GM19025 (cell line): ENCODE measurements around the gene CELSR1.
A peak's percentile ranks its signal among the peaks of the same experiment; 100 is the strongest.

Source experiments
- ATAC-seq: cut with Tn5 transposase; IDR thresholded peaks from one replicate; pipeline ENCODE4 v1.9.1; 2021; ENCODE audit warnings: mild to moderate bottlenecking, low read depth, moderate library complexity; ENCODE audit not compliant: unreplicated experiment

The CELSR1 gene, protein sequence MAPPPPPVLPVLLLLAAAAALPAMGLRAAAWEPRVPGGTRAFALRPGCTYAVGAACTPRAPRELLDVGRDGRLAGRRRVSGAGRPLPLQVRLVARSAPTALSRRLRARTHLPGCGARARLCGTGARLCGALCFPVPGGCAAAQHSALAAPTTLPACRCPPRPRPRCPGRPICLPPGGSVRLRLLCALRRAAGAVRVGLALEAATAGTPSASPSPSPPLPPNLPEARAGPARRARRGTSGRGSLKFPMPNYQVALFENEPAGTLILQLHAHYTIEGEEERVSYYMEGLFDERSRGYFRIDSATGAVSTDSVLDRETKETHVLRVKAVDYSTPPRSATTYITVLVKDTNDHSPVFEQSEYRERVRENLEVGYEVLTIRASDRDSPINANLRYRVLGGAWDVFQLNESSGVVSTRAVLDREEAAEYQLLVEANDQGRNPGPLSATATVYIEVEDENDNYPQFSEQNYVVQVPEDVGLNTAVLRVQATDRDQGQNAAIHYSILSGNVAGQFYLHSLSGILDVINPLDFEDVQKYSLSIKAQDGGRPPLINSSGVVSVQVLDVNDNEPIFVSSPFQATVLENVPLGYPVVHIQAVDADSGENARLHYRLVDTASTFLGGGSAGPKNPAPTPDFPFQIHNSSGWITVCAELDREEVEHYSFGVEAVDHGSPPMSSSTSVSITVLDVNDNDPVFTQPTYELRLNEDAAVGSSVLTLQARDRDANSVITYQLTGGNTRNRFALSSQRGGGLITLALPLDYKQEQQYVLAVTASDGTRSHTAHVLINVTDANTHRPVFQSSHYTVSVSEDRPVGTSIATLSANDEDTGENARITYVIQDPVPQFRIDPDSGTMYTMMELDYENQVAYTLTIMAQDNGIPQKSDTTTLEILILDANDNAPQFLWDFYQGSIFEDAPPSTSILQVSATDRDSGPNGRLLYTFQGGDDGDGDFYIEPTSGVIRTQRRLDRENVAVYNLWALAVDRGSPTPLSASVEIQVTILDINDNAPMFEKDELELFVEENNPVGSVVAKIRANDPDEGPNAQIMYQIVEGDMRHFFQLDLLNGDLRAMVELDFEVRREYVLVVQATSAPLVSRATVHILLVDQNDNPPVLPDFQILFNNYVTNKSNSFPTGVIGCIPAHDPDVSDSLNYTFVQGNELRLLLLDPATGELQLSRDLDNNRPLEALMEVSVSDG (N-terminal part only)

GRCh38 chr22:46537225-46537945 lies at the start of gene CELSR1:
TSS of gene CELSR1 (minus strand) at chr22:46537620. CDS start at chr22:46537170, 450 bp downstream.
- no peak for ATAC-seq

- ATAC-seq = peak; percentile 44
These were observed 49.6 kb upstream of the CELSR1 start for GRCh38 chr22:46587061-46587460.

DNA sequence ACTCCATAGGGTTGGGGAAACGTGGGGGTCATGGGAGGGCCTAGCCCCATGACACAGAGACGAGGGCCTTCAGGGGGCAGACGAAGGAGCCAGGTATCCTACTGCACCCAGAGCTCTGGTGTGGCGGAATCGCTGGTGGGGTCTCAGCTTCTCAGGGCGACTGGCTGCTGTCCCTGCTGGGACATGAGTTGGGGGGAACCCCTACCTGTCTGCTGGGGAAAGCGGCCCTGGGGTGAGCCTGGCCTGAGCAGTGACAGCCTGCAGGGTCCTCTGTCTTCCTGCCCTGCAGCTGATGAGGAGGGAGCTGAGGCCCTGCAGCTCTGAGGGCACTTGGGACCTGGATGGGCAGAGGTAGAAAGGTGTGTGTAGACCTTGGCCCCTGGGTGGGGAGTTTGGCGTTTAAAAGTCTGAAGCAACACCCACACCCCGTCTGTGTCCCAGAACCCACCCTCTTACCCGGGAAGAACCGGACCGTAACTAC lies 49.2 kb upstream of the CELSR1 start:
- ATAC-seq = no peak

DNA sequence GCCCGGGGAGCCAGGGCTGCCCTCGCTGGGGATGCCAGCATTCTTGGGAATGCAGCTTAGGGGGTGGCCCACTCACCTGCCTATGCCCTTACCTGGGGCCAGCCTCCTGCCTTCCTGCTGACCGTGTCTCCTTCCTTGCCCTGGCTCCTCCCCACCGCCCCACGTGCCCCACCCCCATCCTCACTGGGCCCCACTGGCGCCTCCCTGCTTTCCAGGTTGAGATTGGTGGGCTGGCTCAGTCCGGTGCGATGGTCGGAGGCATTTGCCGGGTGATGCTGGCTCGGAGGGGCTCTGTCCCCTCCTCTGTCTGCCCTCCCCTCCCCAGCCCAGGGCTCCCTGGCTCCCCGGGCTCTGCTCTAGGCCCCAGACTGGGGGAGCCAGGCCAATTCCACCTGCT lies 48.7 kb upstream of the CELSR1 start:
- ATAC-seq = no peak

GRCh38 chr22:46585340-46586122 lies 48.1 kb upstream of the CELSR1 start:
- ATAC-seq = no peak

- no peak for ATAC-seq
These were observed 46.9 kb upstream of the CELSR1 start for GRCh38 chr22:46584081-46584921.

DNA sequence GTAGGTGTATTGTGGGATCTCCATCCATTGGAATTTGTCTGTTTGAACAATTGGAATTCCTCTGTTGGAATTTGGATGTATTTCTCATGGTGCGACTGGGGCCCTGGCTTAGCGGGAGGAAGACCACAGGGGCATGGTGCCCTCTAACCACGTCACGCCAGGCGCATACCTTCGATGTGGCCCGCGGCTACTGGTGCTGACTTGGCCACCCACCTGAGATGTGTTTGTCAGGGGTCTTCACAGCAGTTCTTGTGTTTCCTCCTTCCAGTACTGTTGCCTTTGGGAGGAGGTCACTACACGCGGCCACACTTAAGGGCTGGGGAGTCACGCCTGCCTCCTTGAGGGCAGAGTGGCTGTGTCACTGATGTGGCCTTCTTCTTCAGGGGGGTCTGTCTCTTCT lies 46.2 kb upstream of the CELSR1 start:
- no peak for ATAC-seq

- ATAC-seq = no peak
These were observed 45.0 kb upstream of the CELSR1 start for GRCh38 chr22:46582281-46582933.

DNA sequence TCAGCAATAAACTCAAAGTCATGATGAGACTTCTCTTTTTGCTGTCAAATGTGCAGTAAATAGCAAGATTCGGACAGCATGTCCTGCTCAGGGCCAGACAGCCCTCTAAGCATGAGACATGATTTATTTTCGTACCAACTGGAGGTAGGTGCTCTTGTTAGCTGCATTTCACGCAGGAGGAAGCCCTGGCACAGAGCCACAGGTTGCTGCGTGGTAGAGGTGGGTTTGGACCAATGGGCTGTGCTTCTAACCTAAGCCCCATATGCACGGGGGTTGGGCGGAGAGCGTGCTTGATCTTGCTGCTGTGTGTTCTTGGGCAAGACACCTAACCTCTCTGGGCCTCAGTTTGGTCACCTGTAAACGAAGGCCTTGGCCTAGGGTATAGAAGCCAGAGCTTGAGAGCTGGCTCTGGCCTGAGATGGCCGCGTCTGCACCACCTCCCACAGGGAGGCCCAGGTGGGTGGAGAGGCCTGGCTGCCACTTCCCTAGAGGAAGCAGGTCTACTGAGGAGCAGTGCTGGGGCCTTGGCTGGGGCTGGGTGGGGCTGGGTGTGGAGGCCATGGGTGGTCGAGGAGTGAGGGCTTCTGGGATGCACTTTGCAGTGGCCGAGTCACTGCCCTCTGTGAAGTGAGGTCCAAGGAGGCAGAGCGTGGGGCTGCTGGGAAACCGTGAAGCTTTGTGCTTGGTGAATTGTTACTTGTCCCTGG lies 44.3 kb upstream of the CELSR1 start:
- no peak for ATAC-seq

GRCh38 chr22:46580940-46581537 lies 43.6 kb upstream of the CELSR1 start:
- ATAC-seq = no peak

DNA sequence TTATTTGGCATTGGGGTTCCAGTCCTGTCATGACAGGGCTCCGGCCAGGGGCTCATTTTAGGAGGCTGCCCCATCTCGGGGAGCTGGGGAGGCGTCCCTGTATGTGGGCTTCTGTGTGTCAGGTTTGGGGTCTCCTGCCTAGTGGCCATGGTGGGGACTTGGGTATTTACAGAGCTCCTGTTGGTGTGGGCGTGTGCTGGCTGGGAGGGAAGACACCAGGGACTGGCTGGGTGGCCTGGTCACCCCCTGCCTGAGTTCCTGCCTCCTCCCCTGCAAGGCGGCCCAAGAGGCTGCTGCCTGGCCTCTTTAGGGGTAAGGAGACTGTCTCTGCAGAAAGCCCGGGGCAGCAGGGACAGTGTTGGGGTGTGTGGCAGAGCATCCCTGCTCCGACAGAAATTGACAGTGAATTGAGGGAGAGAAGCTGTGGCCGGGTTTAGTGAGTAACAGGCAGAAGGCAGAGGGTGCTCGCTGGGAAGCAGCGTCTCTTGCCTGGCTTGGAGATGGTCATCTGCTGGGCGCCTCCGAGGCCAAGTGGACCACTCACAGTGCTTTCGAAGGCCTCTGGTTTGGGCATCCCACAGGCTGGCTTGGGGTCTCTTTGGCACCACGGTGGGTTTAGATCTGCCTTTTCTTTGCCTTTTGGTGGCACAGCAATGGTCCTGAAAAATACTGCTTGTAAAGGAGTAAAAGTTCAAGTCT lies 42.5 kb upstream of the CELSR1 start:
- ATAC-seq = no peak

DNA sequence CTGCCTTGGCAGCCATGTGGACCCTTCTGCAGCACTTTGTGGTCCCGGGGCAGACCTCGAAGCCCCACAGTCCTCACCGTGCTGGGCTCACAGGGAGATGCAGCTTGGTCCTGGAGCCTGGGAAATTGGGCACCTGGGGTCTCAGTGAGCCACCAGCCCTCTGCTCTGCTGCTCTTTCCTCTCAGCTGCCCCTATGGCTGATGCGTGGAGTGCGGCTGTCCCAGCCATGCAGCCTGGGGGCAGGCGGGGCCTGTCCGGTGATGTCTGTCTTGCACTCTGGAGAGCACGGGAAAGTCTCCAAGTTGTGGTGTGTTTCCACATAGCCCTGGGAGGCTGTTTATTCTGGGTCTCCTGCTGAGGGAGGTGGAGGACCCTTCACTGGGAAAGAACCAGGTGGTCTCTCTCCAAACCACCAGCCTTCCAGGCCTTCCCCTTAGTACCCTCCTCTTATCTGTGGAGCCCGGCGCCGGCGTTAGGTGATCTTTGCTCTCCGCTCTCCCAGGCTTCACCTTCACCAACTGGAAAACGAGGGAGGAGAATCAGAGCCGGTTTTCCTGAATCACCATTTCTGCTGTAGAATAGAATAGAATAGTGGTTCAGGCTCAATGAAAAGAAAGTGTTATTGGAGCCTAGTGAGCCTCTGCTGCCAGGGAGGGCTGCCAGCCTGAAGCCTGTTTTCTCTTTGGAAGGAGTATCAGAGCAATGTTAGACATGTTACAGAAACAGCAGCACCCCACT lies 41.6 kb upstream of the CELSR1 start:
- no peak for ATAC-seq

DNA sequence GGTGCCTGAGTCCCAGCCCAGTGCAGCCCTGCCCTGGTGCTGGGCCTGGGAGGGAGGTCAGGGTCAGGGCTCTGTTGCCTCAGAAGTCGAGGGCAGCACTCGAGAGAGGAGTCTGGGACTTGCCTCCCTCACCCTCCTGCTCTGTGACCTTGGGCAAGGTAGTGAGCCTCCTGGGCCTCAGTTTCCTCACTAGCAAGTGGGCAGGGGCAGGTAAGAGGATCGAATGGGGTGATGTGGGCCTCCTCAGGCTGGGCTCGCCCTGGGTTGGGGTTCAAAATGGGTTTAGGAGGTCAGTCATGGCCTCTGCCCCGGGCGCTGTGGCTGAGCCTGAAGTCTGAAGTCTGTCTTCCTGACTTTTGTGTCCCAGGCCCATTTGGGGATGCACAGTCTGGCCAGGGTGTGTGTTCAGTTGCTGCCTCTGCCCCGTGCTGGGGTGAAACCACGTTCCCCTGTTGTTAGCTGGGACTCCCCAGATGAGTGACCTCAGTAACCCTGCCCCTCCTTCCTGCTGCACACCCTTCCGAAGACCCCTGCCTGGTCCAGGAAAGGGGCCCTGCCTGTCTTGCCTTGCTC lies 40.9 kb upstream of the CELSR1 start:
- ATAC-seq = no peak

- no peak for ATAC-seq
These were observed 40.2 kb upstream of the CELSR1 start for GRCh38 chr22:46577368-46578249.
